T-helper 22 cell (primary cell): ENCODE results near the gene ALDH3B1.

Experiments
- DNase-seq: peaks from one replicate; pipeline ENCODE4 v3.0.0-alpha.2; 2020; ENCODE audit warnings: low read depth

Gene ALDH3B1

GRCh38 chr11:68044145-68044813, 34.2 kb downstream of the ALDH3B1 start:
- DNase-seq: no peak

- no peak for DNase-seq
Measured at GRCh38 chr11:68044898-68045351, 34.8 kb downstream of the ALDH3B1 start.

- no peak for DNase-seq
Measured at GRCh38 chr11:68047437-68048290, 37.5 kb downstream of the ALDH3B1 start.

- no peak for DNase-seq
Measured at GRCh38 chr11:68048681-68049508, 38.8 kb downstream of the ALDH3B1 start.

- DNase-seq: no peak
Measured at GRCh38 chr11:68049509-68050370, 39.6 kb downstream of the ALDH3B1 start.

GRCh38 chr11:68050371-68050841, 40.3 kb downstream of the ALDH3B1 start:
- no peak for DNase-seq

- DNase-seq: no peak
Measured at GRCh38 chr11:68051191-68052136, 41.3 kb downstream of the ALDH3B1 start.

- no peak for DNase-seq
Measured at GRCh38 chr11:68052137-68052873, 42.2 kb downstream of the ALDH3B1 start.

GRCh38 chr11:68053117-68053516, 43.0 kb downstream of the ALDH3B1 start:
- DNase-seq: no peak

- DNase-seq: no peak
Measured at GRCh38 chr11:68053981-68054812, 44.1 kb downstream of the ALDH3B1 start.

GRCh38 chr11:68056317-68057285, 46.5 kb downstream of the ALDH3B1 start:
- DNase-seq: no peak

GRCh38 chr11:68057807-68058206, 47.7 kb downstream of the ALDH3B1 start:
- DNase-seq: no peak

GRCh38 chr11:68061508-68061907, 51.4 kb downstream of the ALDH3B1 start:
- no peak for DNase-seq

- no peak for DNase-seq
Measured at GRCh38 chr11:68064926-68065325, 54.8 kb downstream of the ALDH3B1 start.

- no peak for DNase-seq
Measured at GRCh38 chr11:68065841-68066240, 55.7 kb downstream of the ALDH3B1 start.

- DNase-seq: no peak
Measured at GRCh38 chr11:68066742-68067141, 56.6 kb downstream of the ALDH3B1 start.

GRCh38 chr11:68067991-68068390, 57.9 kb downstream of the ALDH3B1 start:
- no peak for DNase-seq
